Activated CD4-positive, alpha-beta T cell treated with anti-CD3 and anti-CD28 coated beads, Interleukin-2, Interleukin-6, amounts not matched to agents 100 ng/mL and 50 ng/mL, durations not matched to agents 16 hours and 8 hours (primary cell): ENCODE results near the gene VARS2.
A peak's percentile ranks its signal among the peaks of the same experiment; 100 is the strongest.
"Not testable (repeated sequence)": the region's sequence is repeated elsewhere in the genome, so short reads cannot be mapped to it uniquely, and the experiment has no call there.

Experiments used
- DNase-seq: peaks from one replicate; pipeline ENCODE4 v3.0.0-alpha.2; 2020

Gene VARS2

DNA sequence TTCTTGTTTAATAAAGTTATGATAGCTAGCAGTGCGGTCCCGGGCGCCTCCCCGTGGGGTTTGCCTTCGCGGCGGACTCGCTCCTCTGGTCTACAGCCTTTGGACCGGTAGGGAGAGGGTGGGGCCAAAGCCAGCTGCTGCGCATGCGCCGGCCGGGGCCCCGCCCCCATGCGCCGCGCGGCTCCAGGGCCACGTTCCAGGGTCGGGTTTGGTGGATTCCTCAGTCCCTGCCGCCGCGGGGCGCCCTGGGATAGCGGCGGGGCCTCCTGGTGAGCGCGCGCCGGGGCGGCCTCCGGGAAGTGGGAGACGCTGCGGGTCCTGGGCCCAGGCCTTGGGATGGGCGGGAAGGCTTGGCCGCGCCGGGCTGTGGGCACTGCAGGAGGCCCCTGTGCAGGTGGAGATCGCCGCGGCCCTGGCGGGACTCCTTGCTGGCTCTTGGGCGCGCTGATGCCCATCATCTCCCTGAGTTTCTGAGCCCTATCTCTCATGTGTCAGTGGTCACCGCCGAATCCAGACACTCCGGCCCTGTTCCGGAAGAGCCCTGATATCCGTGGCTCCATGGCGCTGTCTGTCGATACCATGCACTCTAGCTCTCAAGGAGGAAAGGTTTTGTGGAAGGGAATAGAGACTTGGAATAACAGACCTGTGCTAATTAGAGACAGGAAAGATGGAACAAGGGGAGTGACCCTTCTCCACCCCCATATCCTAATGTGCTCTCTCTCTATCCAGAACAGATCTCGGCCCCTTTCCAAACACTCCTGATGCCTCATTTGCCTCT is at the start of gene VARS2:
Gene VARS2, plus strand, starts transcription at position 163 of the 778 bp plus-strand sequence. Its CDS starts 599 bp downstream, at position 762.
- DNase-seq = peak; percentile 94

DNA sequence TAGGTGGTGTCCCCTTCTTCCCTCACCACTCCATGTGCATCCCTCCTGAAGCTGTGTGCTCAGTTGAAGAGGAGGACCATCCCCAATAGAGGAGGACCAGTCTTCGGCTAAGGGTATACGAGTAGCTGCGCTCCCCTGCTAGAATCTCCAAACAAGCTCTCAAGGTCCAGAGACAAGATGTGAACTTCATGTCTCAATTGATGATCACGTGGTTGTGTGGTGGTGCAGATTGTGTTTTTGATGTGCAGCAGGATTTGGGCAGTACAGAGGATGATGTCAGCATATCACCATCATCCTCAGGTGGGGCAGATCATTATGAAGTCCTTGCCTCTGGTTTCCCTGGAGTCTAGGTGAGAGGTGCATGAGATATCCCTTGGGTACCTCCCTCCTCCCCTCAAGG is 49.7 kb upstream of the VARS2 start:
- no peak for DNase-seq

DNA sequence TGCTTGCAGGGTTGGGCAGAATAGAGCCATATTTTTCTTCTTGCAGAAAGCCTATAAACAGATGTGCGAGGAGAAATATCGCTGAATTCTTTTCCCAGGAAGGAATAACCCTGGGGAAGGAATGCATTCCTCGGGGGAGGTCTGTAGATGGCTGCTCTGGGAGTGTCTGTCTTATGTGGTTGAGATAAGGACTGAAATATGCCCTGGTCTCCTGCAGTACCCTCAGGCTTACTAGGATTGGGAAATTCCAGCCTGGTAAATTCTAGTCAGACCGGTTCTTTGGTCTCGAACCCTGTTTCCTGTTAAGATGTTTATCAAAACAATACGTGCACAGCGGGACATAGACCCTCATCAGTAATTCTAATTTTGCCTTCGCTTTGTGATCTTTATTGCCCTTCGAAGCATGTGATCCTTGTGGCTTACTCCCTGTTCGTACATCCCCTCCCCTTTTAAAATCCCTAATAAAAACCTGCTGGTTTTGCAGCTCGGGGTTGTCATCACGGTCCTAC is 44.7 kb upstream of the VARS2 start:
- not testable (repeated sequence) for DNase-seq

- no peak for DNase-seq
These were observed 43.5 kb upstream of the VARS2 start for GRCh38 chr6:30870546-30870945.

- DNase-seq = no peak
These were observed 42.4 kb upstream of the VARS2 start for GRCh38 chr6:30871592-30872183.

DNA sequence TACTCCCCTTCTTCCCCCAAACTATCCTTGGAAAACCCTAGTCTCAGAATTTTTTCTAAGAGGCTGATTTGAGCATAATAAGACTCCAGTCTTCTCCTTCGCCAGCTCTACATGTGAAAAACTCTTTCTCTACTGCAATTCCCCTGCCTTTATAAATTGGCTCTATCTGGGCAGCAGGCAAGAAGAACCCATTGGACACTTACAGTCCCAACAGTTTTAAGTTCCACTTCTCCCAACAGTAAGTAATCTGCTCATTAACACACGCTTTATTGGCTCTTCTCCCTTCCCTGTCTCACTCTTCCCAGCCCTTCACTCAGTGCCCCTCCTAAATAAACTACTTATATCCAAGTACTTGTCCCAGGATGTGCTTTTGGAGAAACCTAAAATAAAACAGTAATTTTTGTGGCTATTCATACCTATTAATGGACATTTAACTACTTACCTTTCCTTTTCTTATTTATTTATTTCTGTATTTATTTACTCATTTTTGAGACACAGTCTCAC is 40.8 kb upstream of the VARS2 start:
- no peak for DNase-seq

- not testable (repeated sequence) for DNase-seq
These were observed 40.2 kb upstream of the VARS2 start for GRCh38 chr6:30873795-30874194.

- DNase-seq = no peak
These were observed 38.6 kb upstream of the VARS2 start for GRCh38 chr6:30875244-30876038.

- peak; percentile 20 for DNase-seq
These were observed 37.9 kb upstream of the VARS2 start for GRCh38 chr6:30876039-30876730.

GRCh38 chr6:30877419-30878262 is 36.4 kb upstream of the VARS2 start:
- peak; percentile 80 for DNase-seq

GRCh38 chr6:30879684-30880427 is 34.2 kb upstream of the VARS2 start:
- no peak for DNase-seq

DNA sequence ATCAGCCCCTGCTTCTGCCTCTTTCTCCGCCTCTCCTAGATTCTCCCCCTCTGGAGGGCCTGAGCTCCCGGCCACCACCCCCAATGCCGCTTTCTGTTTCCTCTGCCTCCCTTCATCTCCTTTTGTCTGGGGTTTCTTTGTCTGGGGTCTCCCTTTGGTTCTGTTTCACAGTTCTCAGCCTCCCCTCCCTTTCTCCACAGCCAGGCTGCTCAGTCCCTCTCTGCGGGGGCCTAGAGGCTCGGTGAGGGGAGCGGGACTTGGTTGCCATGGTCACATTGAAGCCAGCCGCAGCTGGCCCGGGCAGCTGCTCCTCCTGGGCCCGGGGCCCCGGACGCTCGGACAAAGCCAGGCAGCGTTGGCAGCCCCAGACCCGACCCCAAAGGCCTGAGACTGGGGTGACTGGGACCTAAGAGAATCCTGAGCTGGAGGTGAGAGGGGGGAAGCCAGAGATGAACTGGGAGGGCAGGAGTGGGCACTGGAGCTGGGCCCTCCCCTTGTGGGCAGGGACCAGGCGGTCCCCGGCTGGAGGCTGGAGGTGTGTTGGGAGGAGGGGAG is 33.3 kb upstream of the VARS2 start:
- DNase-seq = no peak

- DNase-seq = no peak
These were observed 32.4 kb upstream of the VARS2 start for GRCh38 chr6:30881392-30882203.

- no peak for DNase-seq
These were observed 31.8 kb upstream of the VARS2 start for GRCh38 chr6:30882204-30882758.

GRCh38 chr6:30882759-30883684 is 31.0 kb upstream of the VARS2 start:
- DNase-seq = no peak

DNA sequence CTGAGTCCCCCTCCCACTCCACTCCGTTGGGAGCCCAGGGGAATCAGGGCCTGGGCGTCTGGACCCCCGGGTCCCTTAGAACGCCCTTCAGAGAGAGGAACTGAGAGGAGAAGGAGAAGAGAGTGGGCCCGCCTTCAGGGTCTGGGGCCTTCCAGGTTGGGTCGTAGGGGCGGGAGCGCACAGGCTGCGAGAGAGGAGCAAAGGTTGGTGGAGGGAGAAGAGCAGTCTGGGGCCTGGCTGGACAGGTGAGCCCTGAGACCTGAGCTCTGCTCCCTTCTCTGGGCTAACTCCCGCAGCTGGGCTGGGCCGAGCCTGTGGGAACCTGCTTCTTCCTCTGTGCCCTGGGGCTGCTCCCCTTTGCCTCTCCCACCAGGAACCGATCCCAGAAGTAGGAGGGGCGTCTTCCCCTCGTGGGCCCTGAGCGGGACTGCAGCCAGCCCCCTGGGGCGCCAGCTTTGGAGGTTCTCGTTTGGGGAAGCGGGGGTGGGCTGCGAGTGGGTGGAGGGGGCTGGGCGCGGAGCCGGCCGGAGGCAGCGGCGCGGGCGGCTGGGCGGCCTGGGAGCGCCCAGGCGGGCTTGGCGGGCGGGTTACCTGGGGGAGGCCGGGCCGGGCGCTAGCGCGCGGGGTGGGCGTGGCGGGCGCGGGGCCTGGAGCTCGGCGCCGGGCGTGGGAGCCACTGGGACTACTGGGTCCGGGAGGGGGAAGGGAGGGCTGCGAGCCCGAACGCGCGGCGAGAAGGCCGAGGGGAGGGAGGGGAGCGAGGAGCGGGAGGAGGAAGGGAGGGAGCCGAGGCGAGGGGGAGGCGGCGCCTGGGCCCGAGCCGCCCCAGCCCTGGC is 30.1 kb upstream of the VARS2 start, which contains the start of gene DDR1:
Gene DDR1, plus strand, starts transcription at position 835 of the 836 bp plus-strand sequence. CDS start 4,211 bp downstream, outside the sequence.
- DNase-seq = peak; percentile 37
